AML-193 (cell line): ENCODE data around the gene LYZL1.
"Not testable (repeated sequence)": the region's sequence is repeated elsewhere in the genome, so short reads cannot be mapped to it uniquely, and the experiment has no call there.

Experiments
- DNase-seq, 2 experiments: peaks; one replicate each; lab custom pipeline; 2025; lab: John Stamatoyannopoulos, UW

LYZL1 gene

DNA sequence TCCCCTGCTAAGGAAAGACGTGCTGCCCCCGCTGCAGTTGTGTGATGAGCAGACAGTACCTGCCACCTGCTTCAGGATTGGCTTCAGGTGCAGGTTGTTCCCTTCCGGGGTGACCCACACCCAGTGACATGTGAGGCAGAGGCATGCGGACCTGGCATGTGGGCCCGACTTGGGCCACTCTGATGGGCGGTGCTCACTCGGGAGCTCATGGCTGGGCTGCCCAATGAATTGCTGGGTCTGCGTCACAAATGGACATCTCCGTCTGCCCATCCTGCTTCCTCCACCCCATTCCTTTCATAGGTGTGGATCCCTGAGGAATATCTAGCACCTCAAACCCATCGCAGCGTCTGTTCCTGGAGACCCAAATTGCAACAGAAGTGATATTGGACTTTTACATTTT, 19.3 kb downstream of the LYZL1 start:
- not testable (repeated sequence) for DNase-seq

DNA sequence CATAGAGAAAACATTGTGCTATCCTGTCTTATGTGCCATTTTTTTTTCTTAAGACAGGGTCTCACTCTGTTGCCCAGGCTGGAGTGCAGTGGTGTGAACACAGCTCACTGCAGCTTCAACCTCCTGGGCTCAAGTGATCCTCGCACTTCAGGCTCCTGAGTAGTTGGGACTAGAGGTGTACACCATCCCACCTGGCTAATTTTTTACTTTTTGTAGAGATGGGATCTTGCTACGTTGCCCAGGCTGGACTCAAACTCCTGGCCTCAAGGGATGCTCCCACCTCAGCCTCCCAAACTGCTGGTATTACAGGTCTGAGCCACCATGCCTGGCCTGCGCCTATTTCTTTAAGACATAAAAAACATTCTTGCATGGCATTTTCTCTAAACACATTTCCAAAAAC, 20.6 kb downstream of the LYZL1 start:
- DNase-seq = no peak

DNA sequence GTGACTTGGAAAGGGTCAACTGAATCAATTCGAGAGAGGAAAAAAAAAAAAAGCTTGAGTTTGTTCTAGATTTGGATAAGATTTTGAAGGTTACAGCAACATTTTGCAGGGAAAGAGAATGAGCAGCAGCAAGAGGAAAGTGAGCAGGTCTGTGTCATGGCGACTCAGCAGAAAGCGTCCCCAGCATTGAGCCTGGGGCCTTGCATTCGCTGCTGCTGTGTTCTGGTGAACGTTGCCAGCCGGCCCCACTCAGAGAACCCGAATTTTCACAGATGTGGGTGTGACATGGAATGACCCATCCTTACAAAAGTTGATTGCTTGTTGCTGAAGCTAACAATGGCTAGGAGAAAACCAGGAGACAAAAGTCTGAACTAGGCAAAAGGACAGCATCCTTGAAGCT, 21.6 kb downstream of the LYZL1 start:
- not testable (repeated sequence) for DNase-seq

DNA sequence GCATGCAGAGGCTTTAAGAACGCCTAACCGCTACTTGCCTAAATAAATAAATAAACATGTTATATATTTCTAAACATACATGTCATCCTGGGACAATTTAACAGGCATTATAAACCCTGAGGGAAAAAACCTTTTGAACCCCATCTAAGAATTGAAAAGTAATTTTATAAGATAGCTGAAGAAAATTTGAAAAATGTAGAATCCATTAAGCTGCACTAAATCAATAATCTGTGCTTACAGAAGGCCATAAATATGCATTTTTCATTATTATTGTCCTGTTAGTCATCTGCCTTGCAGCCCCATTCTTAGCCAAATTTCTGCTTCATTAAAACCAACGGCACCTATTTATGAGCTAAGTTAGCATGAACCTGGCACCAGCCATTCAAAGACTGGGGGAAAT, 24.2 kb downstream of the LYZL1 start:
- no peak for DNase-seq

DNA sequence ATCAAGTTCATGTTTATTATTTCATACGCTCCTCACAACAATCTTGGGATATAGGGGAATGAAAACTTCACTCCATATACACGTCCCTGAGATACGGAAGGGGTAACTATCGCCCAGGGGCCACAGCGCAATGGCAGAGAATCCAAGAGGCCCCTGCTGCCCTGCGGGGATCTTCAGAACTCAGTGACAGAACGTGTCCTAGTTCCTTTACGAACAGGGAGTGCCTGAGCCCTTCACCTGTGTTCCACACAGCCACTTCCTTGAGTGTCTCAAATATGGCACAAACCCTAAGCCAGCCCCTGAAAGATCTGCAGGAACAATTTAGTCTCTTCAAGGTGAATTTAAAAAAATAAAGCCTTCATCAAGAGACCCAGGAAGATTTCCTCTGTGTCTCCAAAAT, 25.9 kb downstream of the LYZL1 start:
- DNase-seq = no peak

GRCh38 chr10:29315814-29316213, 26.9 kb downstream of the LYZL1 start:
- DNase-seq = no peak

DNA sequence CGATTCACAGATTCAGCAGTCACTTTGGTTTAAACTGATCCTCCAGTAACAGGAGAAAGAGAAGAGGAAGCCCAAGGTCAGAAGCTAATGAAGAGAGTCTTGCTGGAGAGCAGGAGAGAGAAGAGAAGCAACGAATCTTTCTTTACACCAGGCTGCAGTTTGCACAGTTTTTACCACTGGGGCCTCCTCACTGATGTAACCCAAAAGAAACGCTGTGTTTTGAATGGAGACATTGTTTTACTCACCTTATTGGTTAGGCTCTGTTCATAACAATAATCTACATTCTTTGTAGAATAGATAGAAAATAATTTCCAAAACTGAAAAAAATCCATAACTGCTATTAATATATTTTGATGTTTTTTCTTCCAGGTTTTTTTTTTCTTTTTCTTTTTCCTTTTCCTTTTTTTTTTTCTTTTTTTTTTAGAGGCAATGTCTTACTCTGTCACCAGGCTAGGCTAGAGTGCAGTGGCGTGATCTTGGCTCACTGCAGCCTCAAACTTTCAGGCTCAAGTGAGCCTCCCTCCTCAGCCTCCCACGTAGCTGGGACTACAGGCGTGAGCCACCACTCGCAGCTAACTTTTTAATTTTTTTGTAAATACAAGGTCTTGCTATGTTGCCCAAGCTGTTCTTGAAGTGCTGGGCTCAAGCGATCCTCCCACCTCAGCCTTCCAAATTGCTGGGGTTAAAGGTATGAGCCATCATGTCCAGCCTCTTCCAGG, 27.6 kb downstream of the LYZL1 start:
- DNase-seq = no peak

- no peak for DNase-seq
Measured at GRCh38 chr10:29317027-29317420, 28.2 kb downstream of the LYZL1 start.

GRCh38 chr10:29317423-29318021, 28.7 kb downstream of the LYZL1 start:
- no peak for DNase-seq

GRCh38 chr10:29318141-29319071, 29.5 kb downstream of the LYZL1 start:
- DNase-seq = not testable (repeated sequence)

DNA sequence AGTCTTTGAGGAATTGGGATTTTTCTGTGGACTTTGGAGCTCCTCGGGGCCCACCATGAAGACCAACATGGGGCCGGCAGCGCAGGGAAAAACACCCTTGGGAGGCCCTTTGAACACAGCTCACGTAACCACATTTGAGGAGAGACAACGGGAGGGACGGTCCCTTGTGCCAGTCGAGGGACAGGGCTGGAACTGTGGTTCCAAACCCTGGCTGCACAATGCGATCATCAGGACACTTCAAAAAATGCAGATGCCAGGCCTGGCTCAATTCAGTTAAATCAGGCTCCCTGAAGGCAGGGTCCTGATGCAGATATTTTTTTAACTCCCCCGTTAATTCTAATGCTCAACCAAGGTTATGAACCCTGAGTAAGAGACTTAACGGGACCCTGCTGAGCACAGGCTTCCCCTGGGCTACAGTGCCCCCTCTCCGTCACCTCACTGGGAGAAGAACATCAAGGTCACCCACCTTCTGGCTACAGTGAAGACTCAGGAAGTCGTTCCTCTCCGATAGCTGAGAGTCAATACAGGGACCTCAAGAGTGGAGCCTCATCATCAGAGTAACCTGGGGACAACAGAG, 30.4 kb downstream of the LYZL1 start:
- no peak for DNase-seq

GRCh38 chr10:29320680-29321121, 31.8 kb downstream of the LYZL1 start:
- DNase-seq = not testable (repeated sequence)

DNA sequence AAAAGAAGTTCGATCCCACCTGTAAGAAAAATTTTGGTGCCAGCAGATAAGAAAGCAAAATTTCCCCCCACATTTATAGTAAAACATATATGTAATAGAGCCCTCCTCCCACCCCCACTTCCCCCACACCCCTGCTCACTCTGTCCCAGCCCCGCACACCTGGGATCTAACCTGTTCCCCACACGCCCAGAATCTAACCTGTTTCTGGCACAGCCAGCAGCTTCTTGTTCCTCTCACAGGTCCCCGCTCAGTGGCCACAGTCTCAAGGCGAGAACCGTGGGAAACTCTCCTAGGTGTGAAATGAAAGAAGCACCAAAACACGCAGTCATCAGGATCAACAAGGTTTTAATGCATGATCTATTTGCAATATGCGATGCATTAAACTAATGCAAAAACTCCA, 32.8 kb downstream of the LYZL1 start:
- no peak for DNase-seq

GRCh38 chr10:29322918-29323317, 34.0 kb downstream of the LYZL1 start:
- no peak for DNase-seq

- DNase-seq = no peak
Measured at GRCh38 chr10:29323367-29323766, 34.5 kb downstream of the LYZL1 start.

- DNase-seq = no peak
Measured at GRCh38 chr10:29324220-29324841, 35.5 kb downstream of the LYZL1 start.

DNA sequence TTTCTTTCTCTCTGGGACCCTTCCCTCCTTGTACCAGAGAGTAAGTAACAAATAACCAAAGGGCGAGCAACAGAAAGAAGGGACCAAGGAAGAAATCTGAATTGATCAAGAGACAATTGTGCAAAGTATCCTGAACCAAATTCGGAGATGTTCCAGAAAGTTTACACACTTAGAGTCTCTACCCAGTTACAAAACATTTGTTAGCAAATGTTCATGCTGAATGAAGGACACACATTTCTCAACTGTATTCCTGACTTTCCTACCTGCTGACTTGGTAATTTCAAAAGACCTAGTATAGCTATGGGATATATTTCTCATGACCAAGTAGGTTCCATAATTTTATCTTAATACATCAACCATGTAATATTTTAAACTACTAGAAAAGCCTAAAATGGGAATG, 37.4 kb downstream of the LYZL1 start:
- no peak for DNase-seq

DNA sequence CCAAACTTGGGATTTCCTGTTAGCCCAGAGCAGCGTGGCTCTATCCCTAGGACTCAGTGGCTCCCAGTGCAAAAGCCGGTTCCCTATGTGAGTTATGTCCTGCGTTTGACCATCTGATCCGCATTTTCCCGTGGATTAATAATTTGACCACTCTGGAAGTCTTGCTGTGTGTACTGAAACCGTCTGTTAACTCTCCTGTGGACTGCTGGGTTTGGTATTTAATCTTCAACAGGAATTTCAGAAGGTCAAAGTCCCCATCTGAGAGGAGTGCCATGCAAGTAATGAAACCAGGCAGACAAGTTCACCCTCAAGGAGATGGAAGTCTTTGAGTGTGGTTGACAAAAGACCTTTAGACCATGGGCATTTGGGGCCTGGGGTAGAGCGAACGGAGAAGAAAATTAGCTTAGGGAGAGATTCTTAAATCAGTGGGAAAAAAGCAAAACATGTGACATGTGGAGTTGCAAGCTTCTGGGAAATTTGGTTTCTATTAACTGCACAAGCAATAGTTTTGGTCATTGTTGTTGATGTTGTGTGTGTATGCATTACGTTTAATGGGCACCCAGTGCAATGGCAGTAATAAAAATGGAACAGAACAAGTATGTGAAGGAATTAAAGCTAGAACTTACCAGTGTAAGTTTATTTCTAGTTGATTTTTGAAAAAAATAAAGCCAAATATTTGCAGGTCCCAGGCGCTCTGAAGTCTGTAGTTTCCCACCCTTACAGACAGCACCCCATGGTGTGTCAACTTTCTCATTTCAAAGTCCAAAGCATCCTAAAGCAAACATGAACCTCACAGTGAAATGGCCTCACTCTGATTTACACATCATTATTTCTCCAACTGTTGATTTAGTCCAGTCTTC, 38.2 kb downstream of the LYZL1 start:
- no peak for DNase-seq

- DNase-seq = no peak
Measured at GRCh38 chr10:29327746-29328102, 38.9 kb downstream of the LYZL1 start.

GRCh38 chr10:29328983-29329382, 40.1 kb downstream of the LYZL1 start:
- DNase-seq = no peak

DNA sequence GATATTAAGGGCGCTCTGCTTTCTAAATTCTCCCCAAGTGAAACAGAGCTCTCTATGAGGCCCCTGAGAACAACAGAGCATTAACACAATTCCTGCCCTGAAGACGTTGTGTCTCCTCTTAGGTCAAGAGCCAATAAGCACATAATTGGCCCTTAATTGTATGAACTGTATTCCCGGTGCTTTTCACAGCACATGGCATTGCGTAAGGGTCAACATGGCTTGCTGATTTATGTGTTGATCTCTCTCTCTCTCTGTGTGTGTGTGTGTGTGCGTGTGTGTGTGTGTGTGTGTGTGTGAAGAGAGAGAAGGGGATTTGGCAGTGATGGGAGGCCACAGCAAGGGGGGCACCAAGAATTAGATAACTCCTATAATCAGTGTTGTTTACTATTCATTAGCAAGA, 40.5 kb downstream of the LYZL1 start:
- no peak for DNase-seq
